Measurements from ENCODE around the gene MAPRE3.

Gene MAPRE3

DNA sequence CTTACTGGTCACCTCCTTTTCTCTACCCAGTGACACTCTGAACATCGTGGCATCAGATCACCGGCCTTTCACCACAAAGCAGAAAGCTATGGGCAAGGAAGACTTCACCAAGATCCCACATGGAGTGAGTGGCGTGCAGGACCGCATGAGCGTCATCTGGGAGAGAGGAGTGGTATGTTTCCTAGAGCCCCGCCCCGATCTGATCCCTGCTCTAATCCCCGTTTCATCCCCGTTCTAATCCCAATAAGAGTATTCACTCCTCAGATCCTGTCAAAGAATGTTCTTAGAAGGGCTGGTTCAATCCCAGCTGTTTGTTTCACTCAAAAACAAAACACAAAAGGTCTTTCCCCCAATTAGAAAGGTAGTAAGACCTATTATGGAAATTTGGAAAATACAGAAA, 30.4 kb upstream of the MAPRE3 start:
- no peak for DNase-seq (ENCODE audit: low read depth)
- no peak overlapping the region for H3K4me3 ChIP-seq (ENCODE audit: low read depth, low read length)
- TF ChIP-seq, protein P1, sequence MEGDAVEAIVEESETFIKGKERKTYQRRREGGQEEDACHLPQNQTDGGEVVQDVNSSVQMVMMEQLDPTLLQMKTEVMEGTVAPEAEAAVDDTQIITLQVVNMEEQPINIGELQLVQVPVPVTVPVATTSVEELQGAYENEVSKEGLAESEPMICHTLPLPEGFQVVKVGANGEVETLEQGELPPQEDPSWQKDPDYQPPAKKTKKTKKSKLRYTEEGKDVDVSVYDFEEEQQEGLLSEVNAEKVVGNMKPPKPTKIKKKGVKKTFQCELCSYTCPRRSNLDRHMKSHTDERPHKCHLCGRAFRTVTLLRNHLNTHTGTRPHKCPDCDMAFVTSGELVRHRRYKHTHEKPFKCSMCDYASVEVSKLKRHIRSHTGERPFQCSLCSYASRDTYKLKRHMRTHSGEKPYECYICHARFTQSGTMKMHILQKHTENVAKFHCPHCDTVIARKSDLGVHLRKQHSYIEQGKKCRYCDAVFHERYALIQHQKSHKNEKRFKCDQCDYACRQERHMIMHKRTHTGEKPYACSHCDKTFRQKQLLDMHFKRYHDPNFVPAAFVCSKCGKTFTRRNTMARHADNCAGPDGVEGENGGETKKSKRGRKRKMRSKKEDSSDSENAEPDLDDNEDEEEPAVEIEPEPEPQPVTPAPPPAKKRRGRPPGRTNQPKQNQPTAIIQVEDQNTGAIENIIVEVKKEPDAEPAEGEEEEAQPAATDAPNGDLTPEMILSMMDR (IDR thresholded peaks at IDR 0.05; ENCODE audit: control insufficient read depth, extremely low read depth, insufficient read depth): no peak

DNA sequence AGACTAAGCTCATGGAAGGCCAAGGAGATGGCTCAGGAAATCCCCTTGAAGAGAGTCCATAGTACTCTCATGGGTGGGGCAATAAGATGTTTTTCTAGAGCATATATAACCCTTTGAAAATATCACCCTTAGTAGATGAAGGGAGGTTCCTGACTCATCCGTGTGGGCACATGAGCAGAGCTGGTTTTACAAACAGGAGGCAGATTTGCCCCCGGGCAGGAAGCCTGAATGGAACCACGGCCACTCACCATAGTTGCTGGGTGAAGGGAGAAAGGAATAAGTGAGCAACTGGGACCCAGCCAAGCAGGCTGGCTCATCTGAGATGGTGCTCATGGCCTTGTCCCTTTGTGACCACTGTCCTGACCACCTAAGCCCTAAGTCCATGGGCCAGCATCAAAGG, 29.0 kb upstream of the MAPRE3 start:
- DNase-seq (ENCODE audit: low read depth): no peak
- TF ChIP-seq, protein P1 (IDR thresholded peaks at IDR 0.05; ENCODE audit: control insufficient read depth, extremely low read depth, insufficient read depth): no peak

DNA sequence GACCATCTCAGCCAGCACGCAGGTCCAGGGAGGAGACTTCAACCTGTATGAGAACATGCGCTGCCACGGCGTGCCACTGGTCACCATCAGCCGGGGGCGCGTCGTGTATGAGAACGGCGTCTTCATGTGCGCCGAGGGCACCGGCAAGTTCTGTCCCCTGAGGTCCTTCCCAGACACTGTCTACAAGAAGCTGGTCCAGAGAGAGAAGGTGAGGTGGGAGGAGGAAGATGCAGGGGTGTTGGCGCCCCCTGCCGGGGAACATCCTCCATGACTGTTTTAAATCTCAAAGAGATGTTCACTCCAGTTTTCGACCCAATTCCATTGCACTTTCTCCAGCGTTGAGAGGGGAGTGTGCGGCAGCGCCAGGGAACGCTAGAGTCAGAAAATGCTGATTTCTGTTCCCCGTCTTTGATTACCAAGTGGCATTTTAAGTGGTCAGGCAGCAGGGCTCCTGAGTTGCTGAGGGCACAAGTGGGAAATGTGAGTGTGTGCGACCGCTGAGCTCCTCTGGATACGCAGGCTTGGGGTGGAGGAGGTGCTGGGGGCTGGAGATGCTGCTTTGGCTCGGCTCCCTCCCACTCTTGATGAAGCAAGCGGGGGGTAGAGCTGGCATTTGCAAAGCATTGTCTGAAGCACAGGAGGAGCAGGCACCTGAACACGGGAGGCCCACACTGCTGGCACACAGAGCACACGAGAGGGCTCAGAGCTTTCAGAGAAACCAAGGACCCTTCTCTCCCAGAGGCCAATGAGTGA, 27.7 kb upstream of the MAPRE3 start:
- TF ChIP-seq, protein P1 (IDR thresholded peaks at IDR 0.05; ENCODE audit: control insufficient read depth, extremely low read depth, insufficient read depth): peak; percentile 69
- no peak for DNase-seq (ENCODE audit: low read depth)
- no peak overlapping the region for H3K4me3 ChIP-seq (ENCODE audit: low read depth, low read length)

More for the DNA sequence above, 29.0 kb upstream of the MAPRE3 start:
- H3K4me3 ChIP-seq (ENCODE audit: low read depth, low read length): no peak overlapping the region

DNA sequence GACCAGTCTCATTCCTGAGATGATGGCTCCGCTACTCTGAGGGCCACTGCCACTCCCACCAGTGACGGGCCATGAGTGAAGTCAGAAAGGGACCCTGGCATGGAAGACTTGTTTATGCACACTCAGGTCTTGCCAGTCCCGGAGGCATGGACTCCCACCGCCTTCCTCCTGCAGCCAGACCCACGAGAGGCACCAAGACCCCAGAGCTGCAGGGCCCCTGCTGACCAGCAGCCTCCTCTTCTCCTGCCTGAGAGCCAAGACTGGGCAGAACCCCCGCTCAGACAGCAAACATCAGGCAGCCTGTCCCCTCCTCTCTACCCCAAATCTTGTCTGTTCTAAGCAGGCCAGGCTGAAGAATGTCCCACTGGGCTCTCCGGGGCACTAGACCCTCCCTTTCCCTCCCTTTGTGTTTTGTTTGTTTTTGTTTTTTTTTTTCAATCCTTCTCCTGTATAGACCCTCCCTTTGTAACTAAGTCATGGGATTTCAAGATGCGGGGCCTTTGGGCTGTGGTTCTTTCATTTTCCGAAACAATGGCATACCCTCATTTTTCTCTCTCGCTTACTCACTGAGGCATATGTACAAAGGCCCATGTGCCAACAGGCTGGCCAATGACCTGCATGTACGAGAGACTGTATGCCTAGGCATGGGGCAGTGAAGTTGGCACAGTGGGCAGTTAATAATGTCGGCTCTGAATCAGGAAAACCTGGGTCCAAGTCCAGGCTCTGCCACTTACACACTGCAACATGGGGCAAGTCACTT, 24.3 kb upstream of the MAPRE3 start:
- TF ChIP-seq, protein P1 (IDR thresholded peaks at IDR 0.05; ENCODE audit: control insufficient read depth, extremely low read depth, insufficient read depth): no peak
- no peak overlapping the region for H3K4me3 ChIP-seq (ENCODE audit: low read depth, low read length)
- no peak for DNase-seq (ENCODE audit: low read depth)

DNA sequence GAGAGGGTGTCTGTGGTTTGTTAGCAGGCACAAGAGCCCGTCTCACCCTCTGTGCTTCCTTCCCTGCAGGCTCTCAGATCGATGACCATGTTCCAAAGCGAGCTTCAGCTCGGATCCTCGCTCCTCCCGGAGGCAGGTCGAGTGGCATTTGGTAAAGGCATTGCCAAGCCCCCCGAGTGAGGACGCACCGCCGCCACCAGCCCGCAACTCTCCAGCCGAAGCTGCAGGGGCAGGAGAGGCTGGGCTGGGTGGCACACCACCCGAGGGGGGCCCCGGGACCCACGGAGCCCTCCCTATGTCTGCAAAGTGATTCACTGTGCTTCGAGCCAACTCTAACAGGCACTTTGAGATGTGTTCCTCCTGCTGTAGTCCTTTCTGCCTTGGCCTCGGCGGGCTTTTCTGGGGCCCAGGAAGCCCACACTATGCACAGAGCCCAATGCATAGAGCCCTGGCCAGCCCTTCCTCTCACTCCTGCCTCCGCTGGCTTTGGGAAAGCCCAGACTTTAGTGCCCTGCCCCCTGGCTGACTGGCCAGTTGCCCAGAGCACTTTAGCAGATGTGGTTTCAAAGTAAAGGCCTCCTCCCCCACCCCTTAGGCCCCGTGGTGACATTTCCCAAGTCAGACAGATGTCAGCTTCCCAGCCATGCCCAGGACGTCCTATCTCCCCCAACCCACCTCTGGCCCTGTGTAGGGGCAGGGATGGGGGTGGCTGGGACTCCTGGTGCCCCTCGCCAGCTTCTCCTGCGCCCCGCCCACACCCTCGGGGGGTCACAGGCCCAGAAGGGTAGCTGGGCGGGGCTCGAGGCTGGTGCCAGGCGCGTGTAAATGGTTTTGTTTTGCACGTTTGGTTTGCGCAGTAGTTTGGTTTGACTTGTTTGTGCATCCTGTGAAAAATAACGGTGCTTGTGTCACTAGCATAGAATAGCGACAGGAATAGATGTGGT, 23.3 kb upstream of the MAPRE3 start:
- TF ChIP-seq, protein P1 (IDR thresholded peaks at IDR 0.05; ENCODE audit: control insufficient read depth, extremely low read depth, insufficient read depth): no peak
- no peak overlapping the region for H3K4me3 ChIP-seq (ENCODE audit: low read depth, low read length)
- no peak for DNase-seq (ENCODE audit: low read depth)

DNA sequence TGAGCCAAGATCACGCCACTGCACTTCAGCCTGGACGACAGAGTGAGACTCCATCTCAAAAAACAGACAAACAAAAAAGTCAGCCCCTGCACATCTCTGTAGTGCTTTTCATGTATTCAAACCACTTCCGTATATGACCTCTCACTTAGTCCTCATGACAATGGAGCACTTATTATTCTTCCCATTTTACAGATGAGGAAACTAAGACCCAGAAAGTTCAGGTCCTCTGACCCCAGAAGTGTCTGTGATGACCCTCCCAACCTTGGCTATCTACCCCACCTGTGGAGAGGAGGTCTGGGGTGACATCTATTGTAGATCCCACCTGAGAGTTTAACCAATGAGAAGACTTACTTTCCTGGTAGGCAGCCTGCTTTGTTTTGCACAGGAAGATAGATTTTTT, 21.6 kb upstream of the MAPRE3 start:
- TF ChIP-seq, protein P1 (IDR thresholded peaks at IDR 0.05; ENCODE audit: control insufficient read depth, extremely low read depth, insufficient read depth): no peak
- DNase-seq (ENCODE audit: low read depth): no peak
- no peak overlapping the region for H3K4me3 ChIP-seq (ENCODE audit: low read depth, low read length)

Measured in LNCaP clone FGC (cell line).